Fibroblast of gingiva (primary cell): Measurements from ENCODE around the gene TMBIM4.
A peak's percentile ranks its signal among the peaks of the same experiment; 100 is the strongest.
"Not testable (repeated sequence)": the region's sequence is repeated elsewhere in the genome, so short reads cannot be mapped to it uniquely, and the experiment has no call there.

ENCODE experiments used
- DNase-seq: peaks from one replicate; pipeline ENCODE4 v3.0.0-alpha.2; 2011; ENCODE audit warnings: low read depth

Gene TMBIM4

DNA sequence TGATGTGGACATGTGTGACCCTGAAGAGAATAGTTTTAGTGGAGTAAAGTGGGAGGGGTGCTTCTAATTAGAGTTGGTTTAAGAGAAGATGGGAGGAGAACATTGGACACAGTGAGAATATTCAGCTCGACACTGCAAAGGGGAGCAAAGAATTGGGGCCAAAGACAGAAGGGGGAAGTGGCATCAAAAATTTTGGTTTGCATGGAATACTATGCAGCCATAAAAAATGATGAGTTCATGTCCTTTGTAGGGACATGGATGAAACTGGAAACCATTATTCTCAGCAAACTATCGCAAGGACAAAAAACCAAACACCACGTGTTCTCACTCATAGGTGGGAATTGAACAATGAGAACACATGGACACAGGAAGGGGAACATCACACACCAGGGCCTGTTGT, 15.0 kb upstream of the TMBIM4 start:
- DNase-seq, result not testable (repeated sequence)

DNA sequence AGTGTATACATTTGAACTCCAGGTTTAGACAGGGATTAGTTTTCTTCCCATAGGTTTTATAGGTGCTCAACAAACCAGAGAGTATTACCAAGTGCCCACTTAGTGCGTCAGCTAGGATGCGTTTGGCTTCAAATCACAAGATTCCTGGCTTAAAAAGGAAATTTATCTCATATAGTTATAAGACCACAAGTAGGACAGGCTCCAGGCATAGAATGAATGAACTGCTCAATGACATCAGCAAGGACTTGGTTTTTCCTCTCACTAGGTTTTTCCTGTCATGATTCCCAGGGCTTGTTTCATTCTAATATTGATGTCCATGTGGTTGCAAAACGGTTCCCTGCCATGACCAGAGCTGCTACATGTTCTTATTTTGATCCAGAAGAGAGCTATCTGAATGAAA, 13.2 kb upstream of the TMBIM4 start:
- DNase-seq, result no peak

GRCh38 chr12:66176105-66176900, 6.5 kb upstream of the TMBIM4 start:
- peak; percentile 65 for DNase-seq

DNA sequence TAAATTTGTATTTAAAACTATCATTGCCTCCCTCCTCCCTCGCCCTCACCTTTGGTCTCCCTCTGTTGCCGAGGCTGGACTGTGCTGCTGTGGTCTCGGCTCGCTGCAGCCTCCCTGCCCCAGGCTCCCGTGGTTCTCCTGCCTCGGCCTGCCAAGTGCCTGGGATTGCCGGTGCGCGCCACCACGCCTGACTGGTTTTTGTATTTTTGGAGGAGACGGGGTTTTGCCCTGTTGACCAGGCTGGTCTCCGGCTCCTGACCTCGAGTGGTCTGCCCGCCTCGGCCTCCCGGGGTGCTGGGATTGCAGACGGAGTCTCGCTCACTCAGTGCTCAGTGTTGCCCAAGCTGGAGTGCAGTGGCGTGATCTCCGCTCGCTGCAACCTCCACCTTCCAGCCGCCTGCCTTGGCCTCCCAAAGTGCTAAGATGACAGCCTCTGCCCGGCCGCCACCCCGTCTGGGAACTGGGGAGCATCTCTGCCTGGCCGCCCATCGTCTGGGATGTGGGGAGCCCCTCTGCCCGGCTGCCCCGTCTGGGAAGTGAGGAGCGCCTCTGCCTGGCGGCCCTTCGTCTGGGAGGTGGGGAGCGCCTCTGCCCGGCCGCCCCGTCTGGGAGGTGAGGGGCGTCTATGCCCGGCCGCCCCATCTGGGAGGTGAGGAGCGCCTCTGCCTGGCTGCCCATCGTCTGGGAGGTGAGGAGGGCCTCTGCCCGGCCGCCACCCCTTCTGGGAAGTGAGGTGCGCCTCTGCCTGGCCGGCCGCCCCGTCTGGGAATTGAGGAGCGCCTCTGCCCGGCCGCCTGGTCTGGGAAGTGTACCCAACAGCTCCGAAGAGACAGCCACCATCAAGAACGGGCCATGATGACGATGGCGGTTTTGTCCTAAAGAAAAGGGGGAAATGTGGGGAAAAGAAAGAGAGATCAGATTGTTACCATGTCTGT, 4.9 kb upstream of the TMBIM4 start:
- DNase-seq, result not testable (repeated sequence)

DNA sequence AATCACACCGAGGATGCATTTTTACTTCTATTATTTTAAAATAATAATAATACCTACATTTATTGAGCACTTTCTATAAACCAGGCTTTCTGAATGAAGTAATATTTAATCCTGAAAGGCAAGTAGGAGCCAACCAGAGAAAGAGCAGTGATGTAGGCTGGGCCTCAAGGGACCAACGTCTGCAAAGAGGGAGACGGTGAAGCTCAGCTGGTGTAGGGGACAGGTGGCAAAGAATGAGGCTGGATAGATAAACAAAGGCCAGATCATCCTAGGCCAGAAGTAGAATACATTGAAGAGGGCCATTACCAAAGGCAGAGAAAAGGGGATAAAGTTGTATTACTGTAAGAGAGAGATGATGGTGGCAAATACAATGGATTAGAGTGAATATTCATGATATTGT, 810 bp upstream of the TMBIM4 start:
- no peak for DNase-seq

DNA sequence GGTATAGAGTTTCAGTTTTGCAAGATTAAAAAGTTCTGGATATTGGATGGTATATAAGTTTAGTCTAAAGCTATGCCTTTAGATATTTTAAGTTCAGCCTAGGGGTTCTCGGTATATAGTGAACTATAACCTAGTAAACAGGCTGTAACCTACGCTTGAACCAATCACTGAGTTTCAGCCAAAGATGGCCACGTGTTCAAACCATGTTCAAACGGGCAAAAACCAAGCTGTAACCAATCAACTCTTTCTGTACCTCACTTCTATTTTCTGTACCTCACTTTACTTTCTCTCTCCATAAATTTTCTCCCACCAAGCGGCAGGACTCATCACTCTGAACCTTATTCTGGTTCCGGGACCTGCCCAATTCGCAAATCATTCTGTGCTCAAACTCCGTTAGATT, 1.4 kb downstream of the TMBIM4 start:
- DNase-seq, result no peak

GRCh38 chr12:66166561-66166960, 3.2 kb downstream of the TMBIM4 start:
- DNase-seq, result no peak

- DNase-seq, result no peak
These were observed 4.7 kb downstream of the TMBIM4 start for GRCh38 chr12:66165141-66165540.

GRCh38 chr12:66164349-66164821, 5.4 kb downstream of the TMBIM4 start:
- DNase-seq, result no peak

DNA sequence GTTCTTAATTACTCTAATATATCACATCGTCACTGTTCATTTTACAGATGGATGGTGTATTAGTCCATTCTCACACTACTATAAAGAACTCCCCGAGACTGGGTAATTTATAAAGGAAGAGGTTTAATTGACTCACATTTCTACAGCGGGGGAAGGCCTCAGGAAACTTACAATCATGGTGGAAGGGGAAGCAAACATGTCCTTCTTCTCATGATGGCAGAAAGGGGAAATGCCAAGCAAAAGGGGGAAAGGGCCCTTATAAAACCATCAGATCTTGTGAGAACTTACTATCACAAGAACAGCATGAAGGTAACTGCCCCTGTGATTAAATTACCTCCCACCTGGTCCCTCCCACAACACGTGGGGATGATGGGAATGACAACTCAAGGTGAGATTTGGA, 6.5 kb downstream of the TMBIM4 start:
- DNase-seq, result no peak

- no peak for DNase-seq
These were observed 7.1 kb downstream of the TMBIM4 start for GRCh38 chr12:66162701-66163100.

- DNase-seq, result no peak
These were observed 9.1 kb downstream of the TMBIM4 start for GRCh38 chr12:66160704-66161103.

DNA sequence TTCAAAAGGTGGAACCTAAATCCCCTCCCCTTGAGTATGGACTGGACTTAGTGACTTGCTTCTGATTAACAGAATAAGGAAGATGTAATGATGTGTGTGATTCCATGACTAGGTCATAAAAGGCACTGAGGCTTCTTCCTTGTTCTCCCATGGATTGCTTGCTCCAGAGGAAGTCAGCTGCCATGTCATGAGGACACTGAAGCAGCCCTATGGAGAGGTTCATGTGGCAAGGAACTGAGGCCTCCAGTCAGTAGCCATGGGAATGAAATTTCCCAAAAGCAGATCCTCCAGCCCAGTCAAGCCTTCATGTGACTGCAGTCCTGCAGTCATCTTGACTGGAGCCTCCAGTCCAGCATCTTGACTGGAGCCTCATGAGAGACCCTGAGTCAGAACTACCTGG, 10.7 kb downstream of the TMBIM4 start:
- no peak for DNase-seq

- no peak for DNase-seq
These were observed 13.1 kb downstream of the TMBIM4 start for GRCh38 chr12:66156654-66157053.

GRCh38 chr12:66154776-66155175, 15.0 kb downstream of the TMBIM4 start:
- peak; percentile 7 for DNase-seq

DNA sequence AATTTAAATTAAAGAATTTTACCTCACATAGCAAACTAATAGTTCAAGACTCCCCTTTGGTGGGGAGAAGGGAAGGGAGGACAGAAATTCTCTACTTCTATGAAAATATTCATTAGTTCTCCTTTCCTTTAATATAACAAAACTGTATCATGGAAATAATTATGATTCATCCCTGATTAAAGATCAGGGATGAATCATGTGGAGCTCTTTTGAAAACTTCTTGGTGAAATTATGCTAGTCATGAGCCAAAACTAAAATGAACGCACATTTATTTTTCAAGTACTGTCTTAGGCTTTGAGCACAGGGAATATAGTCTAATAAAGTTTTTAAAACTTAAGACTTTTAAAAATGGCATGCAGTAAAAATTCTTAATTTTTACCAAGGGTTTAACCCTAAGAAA, 17.1 kb downstream of the TMBIM4 start:
- DNase-seq, result peak; percentile 69

DNA sequence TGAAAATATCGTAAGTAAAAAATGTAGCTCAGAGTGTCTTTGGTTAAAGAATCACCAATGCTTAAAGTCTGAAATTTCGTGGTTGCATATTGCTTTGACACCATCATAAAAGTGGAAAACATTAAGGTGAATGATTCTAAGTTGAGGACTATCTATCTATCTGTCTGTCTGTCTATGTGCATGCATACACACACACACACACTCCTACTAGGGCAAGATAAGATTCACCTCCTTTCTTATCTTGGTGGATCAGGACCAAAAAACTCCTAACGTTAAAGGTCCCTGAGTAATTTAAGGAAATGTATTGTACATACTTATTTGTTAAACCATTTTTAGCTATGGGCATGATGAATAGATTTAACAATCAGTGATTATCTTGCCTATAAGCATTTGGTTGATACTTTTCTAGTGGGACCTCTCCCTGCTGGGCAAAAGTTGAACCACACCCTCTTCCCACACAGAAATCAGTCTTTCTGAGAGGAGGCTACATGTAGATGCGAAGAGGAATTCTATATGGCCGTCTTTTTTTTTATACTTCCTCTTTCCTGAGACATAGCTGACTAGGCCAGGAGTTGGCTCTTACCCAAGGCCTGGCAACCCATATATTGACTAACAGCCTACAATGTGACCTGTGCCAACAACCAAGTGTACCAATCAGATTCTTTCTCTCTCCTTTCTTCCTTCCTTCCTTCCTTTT, 19.9 kb downstream of the TMBIM4 start:
- no peak for DNase-seq

GRCh38 chr12:66144791-66145754, 24.7 kb downstream of the TMBIM4 start:
- DNase-seq, result peak; percentile 79

DNA sequence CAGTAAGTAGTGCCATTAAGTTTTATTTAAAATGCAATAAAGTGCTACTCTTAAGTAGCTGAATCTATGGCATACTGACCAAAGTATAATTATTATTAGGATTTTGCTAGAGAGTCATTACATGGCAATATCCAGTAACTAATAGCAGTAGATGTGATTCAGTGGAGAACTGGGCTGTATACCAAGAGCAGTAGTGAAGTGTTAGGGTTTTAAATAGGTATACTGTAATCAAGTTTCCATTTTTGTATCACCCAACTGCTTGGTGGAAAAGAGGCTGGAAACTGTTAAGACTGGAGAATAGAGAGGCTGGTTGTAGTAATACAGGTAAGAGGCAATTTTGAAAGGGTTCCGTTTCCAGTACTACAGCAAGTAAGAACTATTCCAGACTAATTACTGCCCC, 25.9 kb downstream of the TMBIM4 start:
- no peak for DNase-seq

- DNase-seq, result no peak
These were observed 27.0 kb downstream of the TMBIM4 start for GRCh38 chr12:66142826-66143225.

- DNase-seq, result no peak
These were observed 28.5 kb downstream of the TMBIM4 start for GRCh38 chr12:66141299-66141698.
